Endothelial cell (in vitro differentiated cells): ENCODE data around the gene MAP2. TPM values are rescaled to one million over a fixed set of nuclear protein-coding genes. Genes with fewer than 3 reads are reported as not detected.

ENCODE experiments used
- DNase-seq: peaks from one replicate; pipeline ENCODE4 v3.0.0; 2021; ENCODE audit warnings: low spot score
- H3K27ac Mint-ChIP-seq: one replicate; pipeline ENCODE4 v1.8.0; 2021; ENCODE audit warnings: mixed read lengths, inconsistent platforms; ENCODE audit not compliant: unreplicated experiment
- H3K27me3 Mint-ChIP-seq: one replicate; pipeline ENCODE4 v1.8.0; 2021; ENCODE audit warnings: mild to moderate bottlenecking, moderate library complexity, mixed read lengths, inconsistent platforms; ENCODE audit not compliant: unreplicated experiment
- H3K36me3 Mint-ChIP-seq: one replicate; pipeline ENCODE4 v1.8.0; 2021; ENCODE audit warnings: mild to moderate bottlenecking, low read depth, mixed read lengths, inconsistent platforms; ENCODE audit not compliant: unreplicated experiment
- H3K4me1 Mint-ChIP-seq: one replicate; pipeline ENCODE4 v1.8.0; 2021; ENCODE audit warnings: mild to moderate bottlenecking, mixed read lengths, inconsistent platforms; ENCODE audit not compliant: unreplicated experiment
- H3K4me3 Mint-ChIP-seq: one replicate; pipeline ENCODE4 v1.8.0; 2021; ENCODE audit warnings: mild to moderate bottlenecking, mixed read lengths, inconsistent platforms; ENCODE audit not compliant: unreplicated experiment
- H3K9me3 Mint-ChIP-seq: one replicate; pipeline ENCODE4 v1.8.0; 2021; ENCODE audit warnings: mixed read lengths, inconsistent platforms; ENCODE audit not compliant: unreplicated experiment
- CTCF ChIP-seq: fragments of 200-600 bp; sonication (generic); IDR thresholded peaks from one replicate; pipeline ENCODE4 v1.5.0; 2021; ENCODE audit warnings: antibody characterized with exemption; ENCODE audit not compliant: unreplicated experiment
- total RNA-seq: library from RNA; stranded (reverse); fragmentation: NEBNext Ultra II Directional; extraction: Animal tissue kit (Norgen Biotek cat#: 25700); gene quantifications from one replicate; pipeline ENCODE4 v1.2.1, GENCODE V29; 2021; ENCODE audit not compliant: unreplicated experiment

Gene MAP2
- total RNA-seq, 1 donor from 2014 or later, result 2.1 TPM

- TF ChIP-seq CTCF, result no peak
- no peaks in the 10 kb centered on the region for H3K27me3 Mint-ChIP-seq
- no peaks in the 10 kb centered on the region for H3K4me1 Mint-ChIP-seq
- DNase-seq, result no peak
- no peak overlapping the region for H3K4me3 Mint-ChIP-seq
- H3K36me3 Mint-ChIP-seq, result no peaks in the 10 kb centered on the region
- no peak overlapping the region for H3K27ac Mint-ChIP-seq
- H3K9me3 Mint-ChIP-seq, result no peaks in the 10 kb centered on the region
These were observed 17.7 kb downstream of the MAP2 start for GRCh38 chr2:209441541-209441940.

GRCh38 chr2:209442939-209443338 is 19.1 kb downstream of the MAP2 start:
- DNase-seq, result no peak
- Mint-ChIP-seq H3K36me3 (no peaks in the 10 kb centered on the region), H3K27ac (no peak overlapping the region), H3K9me3 (no peaks in the 10 kb centered on the region), H3K4me3 (no peak overlapping the region), H3K4me1 (no peaks in the 10 kb centered on the region), H3K27me3 (no peaks in the 10 kb centered on the region)
- no peak for TF ChIP-seq CTCF

GRCh38 chr2:209445485-209445884 is 21.6 kb downstream of the MAP2 start:
- no peak for TF ChIP-seq CTCF
- Mint-ChIP-seq H3K4me3 (no peak overlapping the region), H3K27ac (no peak overlapping the region), H3K36me3 (no peaks in the 10 kb centered on the region), H3K4me1 (no peaks in the 10 kb centered on the region), H3K27me3 (no peaks in the 10 kb centered on the region), H3K9me3 (no peaks in the 10 kb centered on the region)
- DNase-seq, result no peak

GRCh38 chr2:209451209-209451834 is 27.5 kb downstream of the MAP2 start:
- TF ChIP-seq CTCF, result no peak
- H3K27me3 Mint-ChIP-seq, result no peaks in the 10 kb centered on the region
- no peak overlapping the region for H3K4me3 Mint-ChIP-seq
- no peaks in the 10 kb centered on the region for H3K9me3 Mint-ChIP-seq
- H3K4me1 Mint-ChIP-seq, result no peaks in the 10 kb centered on the region
- H3K36me3 Mint-ChIP-seq, result no peaks in the 10 kb centered on the region
- DNase-seq, result no peak
- no peak overlapping the region for H3K27ac Mint-ChIP-seq

GRCh38 chr2:209456489-209456888 is 32.6 kb downstream of the MAP2 start:
- H3K36me3 Mint-ChIP-seq, result no peaks in the 10 kb centered on the region
- no peaks in the 10 kb centered on the region for H3K27me3 Mint-ChIP-seq
- no peaks in the 10 kb centered on the region for H3K4me1 Mint-ChIP-seq
- H3K27ac Mint-ChIP-seq, result no peak overlapping the region
- DNase-seq, result no peak
- no peak overlapping the region for H3K4me3 Mint-ChIP-seq
- no peak for TF ChIP-seq CTCF
- no peaks in the 10 kb centered on the region for H3K9me3 Mint-ChIP-seq
